Hepatocyte (in vitro differentiated cells): ENCODE data around the gene SERGEF.

Experiments used
- EZH2 ChIP-seq: fragments of 200-600 bp; sonication (generic); IDR thresholded peaks from 2 replicates; pipeline ENCODE4 v1.6.1; 2016; ENCODE audit warnings: antibody characterized with exemption, mild to moderate bottlenecking, borderline replicate concordance
- EZH2phosphoT487 ChIP-seq: fragments of 200-600 bp; sonication (generic); IDR thresholded peaks from one replicate; pipeline ENCODE4 v1.6.1; 2018; ENCODE audit warnings: antibody characterized with exemption, mild to moderate bottlenecking, low read depth, moderate library complexity; ENCODE audit not compliant: unreplicated experiment, severe bottlenecking
- TF ChIP-seq, protein P1 (sequence below): fragments of 200-600 bp; sonication (generic); IDR thresholded peaks from 2 replicates; pipeline ENCODE4 v1.5.1; 2016; ENCODE audit warnings: antibody characterized with exemption, mild to moderate bottlenecking; ENCODE audit not compliant: poor library complexity

DNA sequence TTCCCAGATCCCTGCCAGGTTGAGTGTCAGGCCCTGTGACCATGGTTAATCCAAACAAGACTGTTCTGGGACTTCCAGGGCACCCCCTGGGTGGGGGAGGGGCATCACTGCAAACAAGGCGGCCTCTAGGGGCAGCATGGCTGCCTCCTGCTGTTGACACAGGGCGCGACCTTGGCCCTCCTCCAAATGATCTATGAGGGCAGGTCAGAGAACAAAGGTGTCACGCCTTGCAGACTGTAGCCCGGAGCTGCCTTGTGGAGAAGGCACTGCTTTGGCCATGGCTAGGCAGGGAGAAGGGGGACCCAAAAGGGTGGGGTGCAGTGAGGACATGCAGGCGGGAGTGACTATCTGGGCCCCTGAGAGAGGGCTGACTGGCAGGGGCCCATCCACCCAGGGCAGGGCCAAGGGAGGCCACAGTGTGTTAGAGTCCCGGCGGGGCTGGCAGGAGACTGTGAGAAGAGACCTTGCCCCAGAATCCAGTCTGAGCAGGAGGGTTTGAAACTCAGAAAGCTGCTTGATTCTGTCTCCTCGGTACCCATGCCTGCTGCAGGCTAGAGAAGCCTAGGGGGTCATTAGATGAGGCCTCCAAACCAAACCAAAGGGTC, 242.7 kb downstream of the SERGEF start:
- TF ChIP-seq, protein P1, sequence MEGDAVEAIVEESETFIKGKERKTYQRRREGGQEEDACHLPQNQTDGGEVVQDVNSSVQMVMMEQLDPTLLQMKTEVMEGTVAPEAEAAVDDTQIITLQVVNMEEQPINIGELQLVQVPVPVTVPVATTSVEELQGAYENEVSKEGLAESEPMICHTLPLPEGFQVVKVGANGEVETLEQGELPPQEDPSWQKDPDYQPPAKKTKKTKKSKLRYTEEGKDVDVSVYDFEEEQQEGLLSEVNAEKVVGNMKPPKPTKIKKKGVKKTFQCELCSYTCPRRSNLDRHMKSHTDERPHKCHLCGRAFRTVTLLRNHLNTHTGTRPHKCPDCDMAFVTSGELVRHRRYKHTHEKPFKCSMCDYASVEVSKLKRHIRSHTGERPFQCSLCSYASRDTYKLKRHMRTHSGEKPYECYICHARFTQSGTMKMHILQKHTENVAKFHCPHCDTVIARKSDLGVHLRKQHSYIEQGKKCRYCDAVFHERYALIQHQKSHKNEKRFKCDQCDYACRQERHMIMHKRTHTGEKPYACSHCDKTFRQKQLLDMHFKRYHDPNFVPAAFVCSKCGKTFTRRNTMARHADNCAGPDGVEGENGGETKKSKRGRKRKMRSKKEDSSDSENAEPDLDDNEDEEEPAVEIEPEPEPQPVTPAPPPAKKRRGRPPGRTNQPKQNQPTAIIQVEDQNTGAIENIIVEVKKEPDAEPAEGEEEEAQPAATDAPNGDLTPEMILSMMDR = no peak
- TF ChIP-seq EZH2 (no peak), EZH2phosphoT487 (no peak)
